ENCODE results near the gene TRIM72. TPM values are rescaled to one million over a fixed set of nuclear protein-coding genes. Genes with fewer than 3 reads are reported as not detected.
A peak's percentile ranks its signal among the peaks of the same experiment; 100 is the strongest.

The TRIM72 gene
- total RNA-seq, 1 experiment from 2014 or later: 1.2 TPM

- Histone ChIP-seq H2AFZ (ENCODE audit: low read length) (no peak overlapping the region), H3K23me2 (ENCODE audit: insufficient read length, low read depth, low read length, poor library complexity, severe bottlenecking) (peaks cover 9% of the 10 kb centered on the region), H3K27ac (ENCODE audit: insufficient read length, low read depth, low read length) (no peak overlapping the region), H3T11ph (ENCODE audit: low read length) (no peak overlapping the region), H3K27me3 (ENCODE audit: insufficient read depth, low read length) (no peaks in the 10 kb centered on the region), H3K9me3 (ENCODE audit: control insufficient read depth, low read depth, low read length) (no peaks in the 10 kb centered on the region), H3K14ac (ENCODE audit: insufficient read depth, low read length) (no peak overlapping the region), H3K4me2 (ENCODE audit: insufficient read depth, insufficient read length, low read length) (no peak overlapping the region), H3K18ac (ENCODE audit: insufficient read length, low read depth, low read length) (no peak overlapping the region), H2BK5ac (ENCODE audit: insufficient read length, low read length) (no peak overlapping the region), H2BK20ac (ENCODE audit: low read depth, low read length, poor library complexity, severe bottlenecking) (no peak overlapping the region), H3K79me2 (ENCODE audit: insufficient read depth, low read length) (peaks cover 42% of the 10 kb centered on the region), H3K4me1 (ENCODE audit: insufficient read depth, low read length) (no peaks in the 10 kb centered on the region), H3K56ac (ENCODE audit: insufficient read length, low read depth, low read length) (no peak overlapping the region), H2BK120ac (ENCODE audit: low read depth, low read length, poor library complexity, severe bottlenecking) (no peak overlapping the region), H3K79me1 (ENCODE audit: insufficient read depth, low read depth, low read length, poor library complexity, severe bottlenecking) (peaks cover 19% of the 10 kb centered on the region), H3K9ac (ENCODE audit: extremely low read depth, insufficient read length, low read length) (no peak overlapping the region), H3K4ac (ENCODE audit: low read depth, low read length) (no peak overlapping the region), H2BK15ac (ENCODE audit: low read depth, low read length) (no peak overlapping the region), H4K5ac (ENCODE audit: insufficient read length, low read depth, low read length) (no peak overlapping the region), H4K8ac (replicated peaks; ENCODE audit: insufficient read length, low read depth, low read length) (no peak overlapping the region), H3K23ac (ENCODE audit: insufficient read length, low read depth, low read length) (no peak overlapping the region), H2AK5ac (ENCODE audit: insufficient read length, low read length) (no peak overlapping the region), H4K91ac (ENCODE audit: insufficient read length, low read depth, low read length) (no peak overlapping the region), H4K20me1 (ENCODE audit: control insufficient read depth, insufficient read depth, insufficient read length) (no peaks in the 10 kb centered on the region), H2BK12ac (ENCODE audit: insufficient read length, low read depth, low read length) (no peak overlapping the region)
- Mint-ChIP-seq H3K27me3 (ENCODE audit: low read depth) (peaks cover 4% of the 10 kb centered on the region), H3K4me3 (peak overlapping the region; percentile 10 to 39; a peak in 4 of 5 replicates), H3K27ac (peak overlapping the region in 2 of 3 experiments; percentile 48 to 64; a peak in 3 of 7 replicates), H3K36me3 (ENCODE audit: insufficient read depth in 1 of 3, low read depth in 3 of 3) (peaks cover 88 to 92% (median 90%) of the 10 kb centered on the region in 3 experiments), H3K9me3 (no peaks in the 10 kb centered on the region; a peak in 2 of 5 replicates), H3K4me1 (peaks cover 25 to 36% of the 10 kb centered on the region in 2 experiments)
- DNase-seq: no peak
- TF ChIP-seq CTCF (conservative IDR thresholded peaks at IDR 0.05): no peak
- no CpG with 5 or more reads among the region's 14 CpGs for WGBS (ENCODE audit: extremely low coverage, insufficient read length, low lambda C conversion rate)
Measured at GRCh38 chr16:31184888-31185287, 29.0 kb upstream of the TRIM72 start.
